Measurements from ENCODE around the gene AFM. TPM values are rescaled to one million over a fixed set of nuclear protein-coding genes. Genes with fewer than 3 reads are reported as not detected.

Gene AFM
- total RNA-seq, 4 donors from 2014 or later: not detected

DNA sequence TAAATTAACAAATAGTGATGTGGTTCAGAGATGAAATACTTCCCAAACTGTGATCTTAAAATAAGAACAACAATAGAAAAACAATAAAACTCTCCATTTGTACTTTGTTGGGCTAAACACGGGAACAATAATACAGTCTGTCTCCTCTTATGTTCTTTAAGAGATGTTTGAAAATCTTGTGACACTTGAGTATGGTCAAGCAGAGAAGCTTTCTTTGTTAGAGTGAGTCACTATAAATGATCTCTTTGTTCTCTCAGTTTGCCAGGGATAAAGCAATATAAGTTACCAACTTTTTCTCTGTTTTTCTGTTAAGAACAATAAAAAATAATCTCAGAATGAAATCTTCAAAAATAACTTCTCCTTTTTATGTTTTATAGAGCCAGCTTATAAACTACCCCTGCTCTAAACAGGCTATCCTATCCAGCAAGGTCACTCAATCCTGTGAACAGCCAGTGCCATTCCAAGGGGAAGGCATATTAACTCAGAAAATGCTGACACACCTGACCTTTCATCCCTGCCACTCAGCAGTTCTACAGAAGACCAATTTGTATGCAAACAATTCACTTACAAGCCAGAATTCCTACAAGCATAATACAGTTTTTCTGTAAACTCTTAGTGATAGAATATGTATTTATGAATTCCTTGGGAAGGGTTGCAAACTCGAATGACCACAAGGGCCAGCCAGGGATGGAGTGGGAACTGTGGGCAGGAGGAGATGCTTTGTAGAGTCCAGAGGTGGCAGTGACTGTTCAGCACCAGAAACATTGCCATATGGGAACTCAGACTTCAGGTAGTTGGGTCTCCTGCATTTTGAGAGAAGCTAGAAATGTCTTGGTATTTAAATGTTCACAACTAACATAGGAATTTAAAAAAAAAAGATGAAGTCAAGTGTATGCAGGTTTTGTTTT, 52.2 kb downstream of the AFM start:
- no peak for TF ChIP-seq CTCF (IDR thresholded peaks at IDR 0.05; ENCODE audit: low read depth)

DNA sequence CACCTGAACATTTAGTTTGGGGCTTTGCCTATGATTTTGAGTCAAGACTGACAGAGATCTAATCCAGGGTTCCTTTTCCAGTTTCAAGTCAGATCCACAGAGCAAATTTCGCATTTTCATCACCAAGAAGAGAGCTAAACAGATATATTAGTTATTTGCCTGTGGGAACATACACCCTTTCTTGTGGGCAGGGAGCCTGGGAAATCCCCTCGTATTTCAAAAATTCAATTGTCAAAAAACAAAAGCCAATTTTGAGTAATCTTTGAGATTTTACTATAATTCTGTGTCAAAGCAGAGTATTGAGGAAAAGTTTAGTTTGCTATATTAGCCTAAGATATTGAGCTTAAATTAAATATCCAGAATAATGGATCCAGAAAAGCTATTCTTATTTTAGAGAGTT, 56.6 kb downstream of the AFM start:
- TF ChIP-seq CTCF (IDR thresholded peaks at IDR 0.05; ENCODE audit: low read depth): no peak

DNA sequence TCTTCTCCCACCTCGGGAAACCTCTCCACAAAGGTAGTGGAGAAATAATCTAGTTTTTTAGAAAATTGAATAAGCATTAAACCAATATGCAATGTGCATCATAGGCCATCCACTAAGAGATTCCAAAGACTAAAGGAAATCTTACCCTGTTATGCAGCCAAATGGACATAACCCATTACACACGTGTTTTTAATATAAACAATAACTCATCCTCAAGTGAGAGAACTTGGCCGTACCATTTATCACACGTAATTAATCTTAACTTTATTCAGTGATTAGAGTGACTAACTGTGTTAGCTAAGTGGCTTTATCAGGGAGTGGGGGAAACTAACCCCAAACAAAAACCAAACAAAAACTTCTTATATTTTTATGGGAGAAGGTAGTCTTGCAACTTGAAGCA, 57.8 kb downstream of the AFM start:
- TF ChIP-seq CTCF (IDR thresholded peaks at IDR 0.05; ENCODE audit: low read depth): no peak

DNA sequence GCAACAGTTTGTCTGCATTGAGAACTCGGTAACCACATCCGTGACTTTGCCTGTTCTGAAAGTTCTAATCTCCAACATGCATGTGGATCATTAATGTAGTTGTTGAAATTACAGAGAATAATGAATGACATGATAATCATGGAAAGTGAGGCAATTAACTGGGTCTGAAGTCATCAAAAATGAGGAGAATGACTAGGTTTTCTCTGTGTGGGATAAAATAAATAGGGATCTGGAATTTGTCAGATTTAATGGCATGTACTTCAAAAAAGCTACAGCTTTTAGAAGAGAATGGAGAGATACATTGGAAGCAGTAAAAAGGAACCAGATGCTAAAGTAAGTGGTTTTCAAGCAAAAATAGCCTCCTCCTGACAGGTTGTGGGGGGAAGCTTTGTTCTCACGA, 59.3 kb downstream of the AFM start:
- no peak for TF ChIP-seq CTCF (IDR thresholded peaks at IDR 0.05; ENCODE audit: low read depth)

DNA sequence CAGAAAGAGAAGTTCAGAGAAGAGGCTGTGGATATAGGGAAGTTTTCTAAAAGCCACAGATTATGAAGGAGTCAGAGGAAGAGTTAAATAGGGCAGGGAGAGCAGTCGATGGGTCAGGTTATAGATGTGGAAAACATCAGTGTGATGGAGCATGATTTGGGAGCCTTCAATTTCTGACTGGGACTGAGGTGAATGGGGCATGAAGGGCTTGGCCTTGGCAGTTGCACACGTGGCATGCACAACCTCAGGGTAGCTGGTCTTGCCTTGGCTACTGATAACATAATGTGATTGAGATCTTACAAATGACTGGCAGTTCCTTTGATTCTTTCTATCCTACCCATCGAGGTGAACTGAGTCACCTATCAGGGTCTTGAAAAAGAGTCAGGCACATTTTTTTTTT, 59.7 kb downstream of the AFM start:
- no peak for TF ChIP-seq CTCF (IDR thresholded peaks at IDR 0.05; ENCODE audit: low read depth)

GRCh38 chr4:73544620-73545019, 63.1 kb downstream of the AFM start:
- TF ChIP-seq CTCF (IDR thresholded peaks at IDR 0.05; ENCODE audit: low read depth): no peak

Small RNA genes within 50 kb of the gene (small RNA-seq; reads per million reads assigned to genes)
- not detected for gene AC074250.1

Other genes with a start within 250 kb of the AFM start
- 10 to 100 TPM; 54.6 to 67.7 (median 57.5) TPM for gene ANKRD17, start 222.9 kb upstream of the AFM start, total RNA-seq
- 1 to 10 TPM in 1 of 4 donors, not detected in 3; 1.1 TPM for gene ALB, start 77.5 kb upstream of the AFM start, total RNA-seq
- not detected for gene AFP, start 45.5 kb upstream of the AFM start, total RNA-seq
- gene RASSF6, start 138.7 kb downstream of the AFM start, total RNA-seq: under 1 TPM in 1 of 4 donors, not detected in 3; 0.34 TPM

Measured in subcutaneous adipose tissue (tissue), 4 donors.